ELF-1 (cell line): Measurements from ENCODE around the gene MADD.
"Not testable (repeated sequence)": the region's sequence is repeated elsewhere in the genome, so short reads cannot be mapped to it uniquely, and the experiment has no call there.

Experiments used
- DNase-seq: peaks from one replicate; pipeline ENCODE4 v3.0.0-alpha.2; 2016; ENCODE audit warnings: low read depth, low spot score

MADD gene

DNA sequence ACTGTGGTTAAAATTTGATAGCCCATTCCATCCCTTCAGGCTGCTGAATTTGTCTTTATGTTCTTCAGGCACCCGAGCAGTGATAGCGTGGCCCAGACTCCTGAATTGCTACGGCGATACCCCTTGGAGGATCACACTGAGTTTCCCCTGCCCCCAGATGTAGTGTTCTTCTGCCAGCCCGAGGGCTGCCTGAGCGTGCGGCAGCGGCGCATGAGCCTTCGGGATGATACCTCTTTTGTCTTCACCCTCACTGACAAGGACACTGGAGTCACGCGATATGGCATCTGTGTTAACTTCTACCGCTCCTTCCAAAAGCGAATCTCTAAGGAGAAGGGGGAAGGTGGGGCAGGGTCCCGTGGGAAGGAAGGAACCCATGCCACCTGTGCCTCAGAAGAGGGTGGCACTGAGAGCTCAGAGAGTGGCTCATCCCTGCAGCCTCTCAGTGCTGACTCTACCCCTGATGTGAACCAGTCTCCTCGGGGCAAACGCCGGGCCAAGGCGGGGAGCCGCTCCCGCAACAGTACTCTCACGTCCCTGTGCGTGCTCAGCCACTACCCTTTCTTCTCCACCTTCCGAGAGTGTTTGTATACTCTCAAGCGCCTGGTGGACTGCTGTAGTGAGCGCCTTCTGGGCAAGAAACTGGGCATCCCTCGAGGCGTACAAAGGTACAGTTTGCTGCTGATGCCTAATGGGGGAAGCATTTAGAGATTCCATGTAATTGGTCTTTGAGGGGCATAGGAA is 4.7 kb downstream of the MADD start:
- no peak for DNase-seq

DNA sequence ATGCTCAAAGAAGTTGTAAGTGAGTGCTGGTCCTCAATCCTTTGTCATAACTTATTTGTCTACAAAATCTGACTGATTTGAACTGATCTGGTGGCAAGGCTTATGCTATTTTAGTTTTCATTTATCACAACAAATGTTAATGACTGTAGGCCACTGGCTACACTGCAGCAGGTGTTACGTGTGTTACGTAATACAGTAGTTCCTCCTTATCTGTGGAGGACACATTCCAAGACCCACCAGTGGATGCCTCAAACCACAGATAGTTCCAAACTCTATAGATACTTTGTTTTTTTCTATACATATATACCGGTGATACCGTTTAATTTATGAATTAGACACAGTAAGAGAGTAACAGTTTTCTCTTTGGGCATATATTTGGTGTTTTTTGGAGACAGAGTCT is 7.0 kb downstream of the MADD start:
- no peak for DNase-seq

DNA sequence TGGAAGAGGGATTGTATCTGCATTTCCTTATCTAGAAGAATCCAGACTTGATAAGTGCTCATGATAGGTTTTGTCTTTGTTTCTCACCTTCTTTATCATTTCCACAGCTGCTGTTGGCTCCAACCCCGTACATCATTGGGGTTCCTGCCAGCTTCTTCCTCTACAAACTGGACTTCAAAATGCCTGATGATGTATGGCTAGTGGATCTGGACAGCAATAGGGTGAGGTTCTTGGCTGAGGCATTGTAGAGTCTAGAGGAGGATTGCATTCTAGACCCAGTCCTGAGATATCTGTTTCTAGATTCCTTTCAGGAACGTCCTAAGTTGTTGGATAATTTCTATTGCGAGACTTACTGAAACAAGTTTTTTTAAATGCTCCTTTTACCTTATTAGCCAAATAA is 8.1 kb downstream of the MADD start:
- DNase-seq = no peak

DNA sequence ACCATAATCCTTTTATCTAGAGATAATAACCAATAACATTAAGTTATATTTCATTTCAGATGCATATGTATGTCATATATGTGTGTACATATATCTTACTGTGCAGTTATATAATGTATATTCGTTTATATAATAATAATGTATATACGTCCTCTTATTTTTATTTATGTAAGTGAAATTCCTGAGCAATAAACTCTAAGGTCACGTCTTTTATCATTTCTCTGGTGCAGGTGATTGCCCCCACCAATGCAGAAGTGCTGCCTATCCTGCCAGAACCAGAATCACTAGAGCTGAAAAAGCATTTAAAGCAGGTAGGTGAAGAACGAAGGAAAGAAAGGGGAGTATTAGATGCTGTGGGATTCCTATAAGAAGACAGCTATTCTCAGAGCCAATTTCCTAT is 8.8 kb downstream of the MADD start:
- no peak for DNase-seq

DNA sequence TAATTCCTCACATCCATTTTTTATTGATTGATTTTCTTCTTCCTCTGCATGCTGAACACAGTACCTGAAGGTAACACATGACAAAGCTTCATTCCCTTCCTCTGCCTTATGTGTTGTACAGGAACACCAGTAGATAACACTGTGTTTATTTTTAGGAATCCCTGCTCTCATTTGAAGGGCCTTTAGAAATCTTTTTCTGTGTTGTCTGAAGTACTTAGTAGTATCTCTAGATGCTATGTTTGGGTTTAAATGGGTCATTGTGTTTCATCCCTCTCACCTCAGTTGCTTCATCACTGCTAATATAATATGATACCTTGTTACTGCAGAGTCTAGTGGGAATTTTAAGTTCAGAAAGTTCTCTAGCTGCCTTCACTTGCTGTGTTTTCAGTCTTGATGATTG is 10.2 kb downstream of the MADD start:
- DNase-seq = no peak

DNA sequence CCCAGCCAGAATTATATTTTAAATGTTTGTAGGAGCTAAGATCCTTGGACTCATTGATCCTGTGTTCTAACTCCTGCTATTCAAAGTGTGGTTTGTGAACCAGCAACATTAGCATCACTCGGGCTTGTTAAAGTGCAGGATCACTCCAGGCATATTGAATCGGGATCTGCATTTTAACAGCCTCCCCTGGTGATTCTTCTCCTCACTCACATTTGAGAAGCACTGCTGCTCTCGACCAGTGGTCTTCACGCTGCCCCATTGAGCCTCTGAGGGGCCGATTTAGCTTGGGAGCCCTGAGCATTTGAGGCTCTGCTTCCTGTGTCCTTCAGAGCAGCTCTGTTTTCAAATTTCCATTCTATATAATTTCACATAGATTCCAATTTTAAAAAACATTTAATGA is 10.9 kb downstream of the MADD start:
- no peak for DNase-seq

DNA sequence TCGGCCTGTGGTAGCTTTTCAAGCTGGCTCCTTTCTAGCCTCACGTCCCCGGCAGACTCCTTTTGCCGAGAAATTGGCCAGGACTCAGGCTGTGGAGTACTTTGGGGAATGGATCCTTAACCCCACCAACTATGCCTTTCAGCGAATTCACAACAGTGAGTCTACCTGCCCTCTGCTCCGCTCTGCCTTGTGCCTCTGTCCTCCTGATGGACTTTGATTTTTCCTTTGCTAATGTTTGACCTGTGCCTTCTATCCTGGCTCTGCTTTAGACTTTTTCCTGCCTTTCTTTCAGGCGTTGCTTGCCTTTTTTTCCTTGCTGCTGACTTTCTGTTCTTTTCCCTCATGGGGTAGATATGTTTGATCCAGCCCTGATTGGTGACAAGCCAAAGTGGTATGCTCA is 12.5 kb downstream of the MADD start:
- no peak for DNase-seq

DNA sequence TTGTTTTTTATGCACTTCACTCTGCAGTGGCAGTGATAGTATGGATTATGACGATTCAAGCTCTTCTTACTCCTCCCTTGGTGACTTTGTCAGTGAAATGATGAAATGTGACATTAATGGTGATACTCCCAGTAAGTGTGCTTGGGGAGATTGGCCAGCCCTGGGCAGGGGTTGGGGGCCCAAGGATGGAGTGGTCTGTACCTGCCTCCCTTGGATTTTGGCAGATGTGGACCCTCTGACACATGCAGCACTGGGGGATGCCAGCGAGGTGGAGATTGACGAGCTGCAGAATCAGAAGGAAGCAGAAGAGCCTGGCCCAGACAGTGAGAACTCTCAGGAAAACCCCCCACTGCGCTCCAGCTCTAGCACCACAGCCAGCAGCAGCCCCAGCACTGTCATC is 14.2 kb downstream of the MADD start:
- DNase-seq = no peak

DNA sequence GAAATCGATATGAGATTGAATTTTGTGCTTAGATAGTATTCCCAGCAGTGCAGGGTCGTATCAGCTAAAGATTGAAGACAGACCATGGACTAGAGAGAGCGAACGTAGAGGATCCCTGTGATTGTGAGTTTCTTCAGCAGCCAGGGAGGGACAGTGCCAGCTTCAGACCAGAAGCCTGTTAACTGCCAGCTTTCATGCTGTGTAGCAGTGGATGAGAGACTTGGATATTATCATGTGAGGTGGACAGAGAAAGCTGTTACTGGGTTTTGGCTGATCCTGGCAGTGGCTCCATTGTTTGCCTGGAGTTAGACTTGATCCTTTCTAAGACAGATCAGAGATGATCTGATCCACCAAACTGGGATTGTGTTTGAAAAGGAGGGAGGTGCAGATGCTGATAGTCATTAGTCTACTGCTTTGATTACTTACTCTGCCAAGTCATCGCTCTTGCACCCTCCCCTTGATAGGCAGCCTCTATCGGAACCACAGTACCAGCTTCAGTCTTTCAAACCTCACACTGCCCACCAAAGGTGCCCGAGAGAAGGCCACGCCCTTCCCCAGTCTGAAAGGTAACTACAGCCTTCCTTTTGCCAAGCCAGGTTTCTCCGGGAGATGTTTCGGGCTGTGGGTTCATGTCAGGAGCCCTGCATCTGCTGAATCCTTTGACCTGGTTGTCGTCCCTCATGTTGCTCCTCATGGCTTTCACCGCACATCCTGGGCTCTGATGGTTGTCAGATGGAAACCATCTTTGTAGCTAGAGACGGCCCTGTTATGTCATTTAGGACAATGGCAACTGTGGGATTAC is 16.2 kb downstream of the MADD start:
- DNase-seq = no peak

DNA sequence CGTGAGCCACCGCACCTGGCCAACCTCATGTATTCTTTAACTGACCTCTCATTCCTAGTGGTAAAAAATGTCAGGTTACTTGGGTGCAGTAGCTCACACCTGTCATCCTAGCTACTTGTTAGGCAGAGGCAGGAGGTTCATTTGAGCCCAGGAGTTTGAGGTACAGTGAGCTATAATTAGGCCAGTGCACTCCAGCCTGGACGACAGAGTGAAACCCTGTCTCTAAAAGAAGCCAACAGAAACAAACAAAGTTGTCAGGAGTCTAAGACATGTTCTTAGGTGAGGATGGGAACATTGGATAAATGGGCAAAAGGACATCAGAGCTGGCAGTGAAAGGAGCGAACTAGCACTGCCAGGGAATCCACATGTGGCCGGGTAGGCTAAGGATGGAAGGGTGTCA is 18.1 kb downstream of the MADD start:
- no peak for DNase-seq

DNA sequence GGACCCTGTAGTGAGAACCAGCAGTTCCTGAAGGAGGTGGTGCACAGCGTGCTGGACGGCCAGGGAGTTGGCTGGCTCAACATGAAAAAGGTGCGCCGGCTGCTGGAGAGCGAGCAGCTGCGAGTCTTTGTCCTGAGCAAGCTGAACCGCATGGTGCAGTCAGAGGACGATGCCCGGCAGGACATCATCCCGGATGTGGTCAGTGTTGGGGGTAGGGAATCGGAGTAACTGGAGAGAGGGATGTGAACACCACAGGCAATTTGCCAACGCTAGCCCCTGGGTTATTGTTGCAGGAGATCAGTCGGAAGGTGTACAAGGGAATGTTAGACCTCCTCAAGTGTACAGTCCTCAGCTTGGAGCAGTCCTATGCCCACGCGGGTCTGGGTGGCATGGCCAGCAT is 19.9 kb downstream of the MADD start:
- DNase-seq = no peak

DNA sequence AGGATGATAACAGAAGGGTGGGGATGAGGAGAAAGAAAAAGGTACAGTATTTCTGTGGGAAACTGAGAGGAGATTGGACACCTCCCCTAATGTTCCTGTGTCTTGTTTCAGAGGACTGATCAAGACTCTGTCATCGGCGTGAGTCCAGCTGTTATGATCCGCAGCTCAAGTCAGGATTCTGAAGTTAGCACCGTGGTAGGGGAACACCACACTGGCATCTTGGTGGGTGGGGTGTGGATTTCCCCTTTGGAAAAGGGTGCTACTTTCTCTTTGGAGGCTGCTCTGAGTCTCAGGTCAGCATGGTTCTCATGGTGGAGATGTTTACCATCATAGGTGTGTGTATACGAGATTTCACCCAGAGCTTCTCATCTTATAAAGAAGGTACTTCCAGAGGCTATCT is 25.5 kb downstream of the MADD start:
- DNase-seq = no peak

DNA sequence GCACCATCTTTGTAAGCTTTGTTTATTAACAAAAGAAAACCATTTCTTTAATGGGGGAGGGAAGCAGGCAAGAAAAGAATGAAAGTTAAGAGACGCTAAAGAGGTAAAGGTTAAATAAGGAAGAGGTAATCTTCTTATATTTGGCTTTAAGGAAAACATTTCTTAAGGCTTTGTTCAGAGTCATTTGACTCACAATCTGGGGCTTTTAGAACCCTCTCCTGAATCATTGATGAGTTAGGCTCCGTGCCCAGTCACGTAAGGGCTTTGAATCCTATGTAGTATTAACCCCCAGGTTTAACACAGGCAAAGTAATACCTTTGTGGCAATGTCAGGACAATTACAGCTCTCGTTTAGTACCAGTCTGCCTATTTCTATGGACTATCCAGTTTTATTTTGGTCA is 26.1 kb downstream of the MADD start:
- DNase-seq = no peak

DNA sequence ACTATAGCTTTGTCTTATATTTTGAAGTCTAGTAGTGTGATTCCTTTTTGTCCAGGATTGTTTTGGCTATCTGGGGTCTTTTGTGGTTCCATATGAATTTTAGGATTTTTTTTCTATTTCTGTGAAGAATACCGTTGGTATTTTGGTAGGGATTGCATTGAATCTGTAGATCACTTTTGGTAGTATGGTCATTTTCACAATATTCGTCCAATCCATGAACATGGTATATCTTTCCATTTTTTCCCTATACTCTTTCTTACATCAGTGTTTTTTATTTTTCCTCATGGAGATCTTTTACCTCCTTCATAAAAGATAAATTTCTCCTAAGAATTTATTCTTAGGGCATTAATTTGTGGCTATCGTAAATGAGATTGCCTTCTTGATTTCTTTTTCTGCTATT is 29.1 kb downstream of the MADD start:
- DNase-seq = no peak

DNA sequence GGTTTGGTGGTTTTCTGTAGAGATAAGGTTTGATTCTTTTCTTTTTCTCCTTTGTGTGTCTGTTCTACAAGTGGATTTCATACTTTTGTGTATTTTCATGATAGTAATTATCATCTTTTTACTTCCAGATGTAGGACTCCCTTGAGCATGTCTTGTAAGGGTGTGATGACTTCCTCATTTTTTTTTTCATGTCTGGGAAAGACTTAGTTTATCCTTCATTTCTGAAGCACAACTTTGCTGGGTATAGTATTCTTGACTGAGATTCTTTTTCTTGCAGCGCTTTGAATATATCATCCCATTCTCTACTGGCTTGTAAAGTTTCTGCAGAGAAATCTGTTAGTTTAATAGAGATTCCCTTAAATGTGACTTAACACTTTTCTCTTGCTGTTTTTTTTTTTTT is 32.9 kb downstream of the MADD start:
- DNase-seq = no peak

DNA sequence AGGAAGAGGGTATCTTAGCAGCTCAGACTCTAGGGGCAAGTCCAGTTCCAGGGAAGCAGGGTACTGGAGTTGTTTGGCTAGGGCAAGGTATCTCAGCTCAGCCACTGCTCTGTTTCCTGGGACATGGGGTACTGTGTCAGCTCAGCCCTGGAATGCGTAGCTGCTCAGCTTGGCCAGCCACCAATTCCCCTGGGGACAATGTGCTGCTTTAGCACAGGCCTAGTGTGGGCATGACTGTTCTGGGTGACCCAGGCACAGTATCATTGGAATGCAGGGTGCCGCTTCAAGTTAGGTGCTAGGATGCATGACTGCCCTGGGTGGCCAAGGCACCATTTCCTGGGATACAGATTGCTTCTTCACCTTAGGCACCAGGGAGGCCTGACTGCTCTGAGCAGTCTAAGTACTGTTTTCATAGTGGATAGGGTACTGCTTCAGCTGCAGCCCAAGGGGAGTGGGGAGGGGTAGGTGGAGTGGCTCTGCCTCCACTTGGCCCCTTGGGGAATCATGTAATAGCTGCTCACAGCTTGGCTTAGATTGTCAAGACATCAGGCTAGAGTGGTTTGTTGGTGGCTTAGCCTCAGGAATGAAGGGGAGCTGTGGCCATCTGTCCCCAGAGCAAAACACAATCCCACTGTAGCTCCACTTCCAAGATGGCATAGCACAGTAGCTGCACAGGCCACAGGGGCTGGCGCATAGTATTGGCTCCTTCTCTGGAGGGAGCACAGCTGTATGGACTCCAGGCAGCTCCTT is 36.0 kb downstream of the MADD start:
- no peak for DNase-seq

DNA sequence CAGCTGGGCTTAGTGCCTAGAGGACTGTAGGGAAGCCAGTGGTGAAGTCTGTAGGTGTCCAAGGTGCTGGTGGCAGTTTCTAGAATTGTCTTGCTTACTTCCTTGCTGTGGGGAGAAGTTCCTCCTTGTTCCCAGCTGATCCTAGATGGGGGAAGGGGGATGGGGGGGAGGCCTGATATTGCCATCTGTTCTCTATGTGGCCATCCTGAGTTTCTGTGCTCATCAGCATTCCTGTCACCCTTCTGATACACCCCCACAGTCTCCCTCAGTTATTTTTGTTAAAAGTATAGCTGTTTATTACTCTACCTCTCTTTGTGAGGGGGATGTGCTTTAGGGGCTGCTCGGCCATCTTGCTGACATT is 36.5 kb downstream of the MADD start:
- no peak for DNase-seq

DNA sequence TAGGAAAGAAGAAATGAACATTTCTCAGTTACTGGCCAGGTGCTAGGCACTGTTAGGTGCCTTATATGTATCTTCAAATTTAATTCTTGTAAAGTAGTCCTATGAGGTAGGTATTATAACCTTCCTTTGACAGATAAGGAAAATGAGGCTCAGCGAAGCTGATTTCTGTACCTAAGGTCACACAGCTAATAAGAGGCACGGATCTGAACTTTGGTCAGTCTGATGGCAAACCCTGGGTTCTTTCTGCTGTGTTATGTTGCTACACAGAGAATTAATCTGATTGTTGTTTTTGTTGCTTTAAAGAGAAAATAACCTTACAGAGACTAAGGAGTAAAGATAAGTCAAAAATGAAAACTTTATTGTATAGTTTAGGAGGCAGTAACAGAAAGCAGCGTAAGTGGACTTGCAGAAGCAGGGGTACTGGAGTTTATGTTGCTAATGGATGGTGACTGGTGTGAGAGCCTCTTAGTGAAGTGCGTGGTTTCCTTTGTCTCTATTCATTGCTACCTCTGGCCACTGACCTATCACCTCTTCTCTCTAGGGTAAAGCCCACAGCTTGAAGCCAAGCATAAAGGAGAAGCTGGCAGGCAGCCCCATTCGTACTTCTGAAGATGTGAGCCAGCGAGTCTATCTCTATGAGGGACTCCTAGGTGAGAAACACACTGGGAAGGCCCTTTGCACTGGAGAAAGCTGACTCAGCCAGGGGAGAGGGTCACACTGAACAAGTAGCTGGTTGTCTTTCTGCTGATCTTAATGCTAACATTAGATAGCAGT is 38.3 kb downstream of the MADD start:
- DNase-seq = peak; percentile 6

DNA sequence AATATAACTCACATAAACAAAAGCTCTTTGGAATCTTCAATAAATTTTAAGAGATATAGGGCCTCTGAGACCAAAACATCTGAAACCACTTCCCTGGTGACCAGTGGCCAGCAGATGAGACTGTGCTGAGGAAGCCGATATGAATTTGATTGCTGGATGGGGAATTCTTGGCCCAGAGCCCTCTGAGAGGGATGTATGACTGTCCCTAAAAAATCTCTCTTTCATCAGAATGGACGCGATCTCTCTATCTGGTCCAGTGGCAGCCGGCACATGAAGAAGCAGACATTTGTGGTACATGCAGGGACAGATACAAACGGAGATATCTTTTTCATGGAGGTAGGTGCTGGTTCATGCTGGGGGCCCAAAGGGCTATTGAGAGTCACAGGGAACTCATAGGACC is 45.1 kb downstream of the MADD start:
- no peak for DNase-seq

DNA sequence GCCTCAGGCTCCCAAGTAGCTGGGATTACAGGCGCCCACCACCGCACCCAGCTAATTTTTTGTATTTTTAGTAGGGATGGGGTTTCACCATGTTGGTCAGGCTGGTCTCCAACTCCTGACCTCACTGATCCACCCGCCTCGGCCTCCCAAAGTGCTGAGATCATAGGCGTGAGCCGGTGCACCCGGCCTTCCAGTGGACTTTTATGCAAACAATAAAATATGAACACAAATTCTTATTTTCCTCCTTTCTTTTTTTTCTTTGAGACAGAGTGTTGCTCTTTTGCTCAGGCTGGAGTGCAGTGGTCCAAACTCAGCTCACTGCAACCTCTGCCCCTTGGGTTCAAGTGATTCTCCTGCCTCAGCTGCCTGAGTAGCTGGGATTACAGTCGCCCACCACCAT is 46.6 kb downstream of the MADD start:
- DNase-seq = not testable (repeated sequence)

DNA sequence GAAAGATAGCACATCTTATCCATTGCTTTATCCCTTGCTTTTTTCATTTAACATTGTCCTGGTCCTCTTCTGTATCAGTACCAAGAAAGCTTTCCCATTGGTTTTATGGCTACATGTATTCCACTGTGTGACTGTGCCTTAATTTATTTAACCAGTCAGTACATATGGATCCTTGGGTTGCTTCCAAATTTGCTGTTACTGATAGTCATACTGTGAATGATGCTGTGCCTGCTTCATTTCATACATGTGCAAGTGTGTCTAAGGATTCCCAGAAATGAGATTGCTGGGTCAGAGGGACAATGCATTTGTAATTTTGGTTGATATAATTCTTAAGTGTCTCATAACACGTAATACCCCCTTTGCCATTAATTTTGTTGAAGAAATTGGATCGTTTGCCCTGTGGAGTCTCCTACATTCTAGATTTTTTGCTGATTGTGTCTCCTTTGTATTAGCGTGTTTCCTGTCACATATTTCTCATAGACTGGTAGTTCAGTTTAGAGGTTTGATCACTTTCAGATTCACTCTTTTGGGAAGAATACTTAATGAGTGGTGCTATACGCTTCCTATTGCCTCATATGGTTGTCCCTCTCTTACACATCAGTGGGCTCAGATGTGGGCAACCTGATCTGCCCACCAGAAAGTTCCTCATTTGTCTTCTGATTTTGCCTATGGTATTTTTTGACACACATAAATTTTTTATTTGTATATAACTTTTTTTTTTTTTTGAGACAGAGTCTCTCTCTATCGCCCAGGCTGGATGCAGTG is 47.3 kb downstream of the MADD start:
- no peak for DNase-seq
